IMR-90 (cell line): ENCODE data around the gene SLC6A20. TPM values are rescaled to one million over a fixed set of nuclear protein-coding genes. Genes with fewer than 3 reads are reported as not detected.

Experiments used
- ATAC-seq: fragments of 200-7000 bp; cut with Tn5 transposase; 2 replicates; pipeline ENCODE4 v1.9.1; 2020; ENCODE audit warnings: low read depth, mild to moderate bottlenecking, moderate library complexity
- BruUV-seq: library from RNA; stranded (reverse); fragments of 400-500 nt; replicated peaks from 2 replicates; lab custom pipeline; 2021; lab: Mats Ljungman, UMichigan
- CTCF ChIA-PET: fragments of 300-600 bp; formaldehyde crosslinking; extraction: SDS; loops from one replicate; lab custom pipeline; 2021; ENCODE audit warnings: antibody characterized with exemption; lab: Yijun Ruan, JAX
- POLR2A ChIA-PET: fragments of 300-600 bp; sonication (Branson Sonifier 250); formaldehyde crosslinking; loops from one replicate; lab custom pipeline; 2022; ENCODE audit warnings: antibody characterized with exemption; ENCODE audit not compliant: unreplicated experiment; lab: Charles Lee
- DNase-seq: peaks from one replicate; pipeline ENCODE4 v3.0.0; 2013
- H2AFZ ChIP-seq: replicated peaks from 2 replicates; pipeline ENCODE3; 2013; ENCODE audit warnings: low read length, mild to moderate bottlenecking; ENCODE audit not compliant: poor library complexity
- H2AK5ac ChIP-seq: 2 replicates; pipeline ENCODE4 v1.6.1; 2013; ENCODE audit warnings: low read depth, low read length, inconsistent platforms
- H2AK9ac ChIP-seq: replicated peaks from 2 replicates; pipeline ENCODE3; 2013; ENCODE audit warnings: mild to moderate bottlenecking, low read depth, low read length, moderate library complexity; ENCODE audit not compliant: poor library complexity
- H2BK120ac ChIP-seq: 2 replicates; pipeline ENCODE4 v1.6.1; 2013; ENCODE audit warnings: low read depth, low read length, inconsistent platforms
- H2BK15ac ChIP-seq: 3 replicates; pipeline ENCODE4 v1.6.1; 2013; ENCODE audit warnings: low read depth, low read length, inconsistent platforms
- H2BK20ac ChIP-seq: 2 replicates; pipeline ENCODE4 v1.6.1; 2013; ENCODE audit warnings: low read depth, mild to moderate bottlenecking, inconsistent platforms, low read length, moderate library complexity
- H2BK5ac ChIP-seq: 2 replicates; pipeline ENCODE4 v1.6.1; 2013; ENCODE audit warnings: mild to moderate bottlenecking, low read depth, low read length, inconsistent platforms; ENCODE audit not compliant: poor library complexity, severe bottlenecking
- H3K14ac ChIP-seq: replicated peaks from 2 replicates; pipeline ENCODE4 v1.6.1; 2013; ENCODE audit warnings: low read depth, low read length, inconsistent platforms
- H3K18ac ChIP-seq: 2 replicates; pipeline ENCODE4 v1.6.1; 2013; ENCODE audit warnings: low read depth, low read length, control low read depth
- H3K23ac ChIP-seq: 2 replicates; pipeline ENCODE4 v1.6.1; 2013; ENCODE audit warnings: low read depth, low read length, inconsistent platforms
- H3K27ac ChIP-seq: 2 replicates; pipeline ENCODE4 v1.5.1; 2013; ENCODE audit warnings: mild to moderate bottlenecking, control low read depth, low read length; ENCODE audit not compliant: insufficient read depth
- H3K27me3 ChIP-seq: 2 replicates; pipeline ENCODE4 v1.6.1; 2013; ENCODE audit warnings: low read length; ENCODE audit not compliant: control insufficient read depth, insufficient read depth
- H3K36me3 ChIP-seq: 2 replicates; pipeline ENCODE4 v1.6.1; 2013; ENCODE audit warnings: low read length, mixed read lengths; ENCODE audit not compliant: control insufficient read depth, insufficient read depth
- H3K4ac ChIP-seq: 2 replicates; pipeline ENCODE4 v1.6.1; 2013; ENCODE audit warnings: low read depth, low read length, inconsistent platforms
- H3K4me1 ChIP-seq: 2 replicates; pipeline ENCODE4 v1.6.1; 2013; ENCODE audit warnings: low read length, mixed read lengths; ENCODE audit not compliant: control insufficient read depth, insufficient read depth
- H3K4me2 ChIP-seq: 2 replicates; pipeline ENCODE4 v1.6.1; 2013; ENCODE audit warnings: low read depth, mild to moderate bottlenecking, control low read depth, low read length, moderate library complexity
- H3K4me3 ChIP-seq: 2 replicates; pipeline ENCODE4 v1.5.1; 2013; ENCODE audit warnings: low read depth, mild to moderate bottlenecking, control low read depth, low read length, moderate library complexity; ENCODE audit not compliant: insufficient read depth
- H3K56ac ChIP-seq: 2 replicates; pipeline ENCODE4 v1.6.1; 2013; ENCODE audit warnings: low read length, inconsistent platforms; ENCODE audit not compliant: insufficient read depth; ENCODE audit errors: extremely low read depth
- H3K79me1 ChIP-seq, 2 experiments: 2 replicates each; pipeline ENCODE4 v1.6.1; 2013; ENCODE audit warnings: low read length in 2 of 2, inconsistent platforms in 1 of 2, low read depth in 1 of 2
- H3K9ac ChIP-seq: 2 replicates; pipeline ENCODE4 v1.6.1; 2013; ENCODE audit warnings: low read depth, low read length, control low read depth
- H3K9me1 ChIP-seq: 2 replicates; pipeline ENCODE4 v1.6.1; 2013; ENCODE audit warnings: low read length, inconsistent platforms; ENCODE audit not compliant: insufficient read depth
- H3K9me3 ChIP-seq: 2 replicates; pipeline ENCODE4 v1.6.1; 2013; ENCODE audit warnings: low read length; ENCODE audit not compliant: control insufficient read depth, insufficient read depth
- H4K20me1 ChIP-seq: 2 replicates; pipeline ENCODE4 v1.6.1; 2013; ENCODE audit warnings: low read length, inconsistent platforms; ENCODE audit not compliant: insufficient read depth
- H4K5ac ChIP-seq: 2 replicates; pipeline ENCODE4 v1.6.1; 2013; ENCODE audit warnings: mild to moderate bottlenecking, low read depth, low read length, control low read depth
- H4K8ac ChIP-seq, 2 experiments: 2 replicates each; pipeline ENCODE4 v1.6.1; 2013; ENCODE audit warnings: low read depth in 2 of 2, low read length in 2 of 2, control low read depth in 1 of 2, inconsistent platforms in 1 of 2
- H4K91ac ChIP-seq: 2 replicates; pipeline ENCODE4 v1.6.1; 2013; ENCODE audit warnings: low read depth, low read length, inconsistent platforms; ENCODE audit not compliant: insufficient read depth
- BHLHE40 ChIP-seq: fragments of 150-350 bp; IDR thresholded peaks from 2 replicates; pipeline ENCODE4 v1.6.1; 2016; ENCODE audit warnings: mild to moderate bottlenecking, low read depth, low read length
- CEBPB ChIP-seq: IDR thresholded peaks from 2 replicates; pipeline ENCODE4 v1.6.1; 2012; ENCODE audit warnings: low read depth, low read length, improper control_type of control experiment
- CHD1 ChIP-seq: IDR thresholded peaks from 2 replicates; pipeline ENCODE4 v1.6.1; 2012; ENCODE audit warnings: low read depth, low read length, improper control_type of control experiment
- CTCF ChIP-seq: conservative IDR thresholded peaks from 2 replicates; pipeline ENCODE4 v1.5.1; 2012; ENCODE audit warnings: mild to moderate bottlenecking, low read depth, low read length, improper control_type of control experiment
- ELK1 ChIP-seq: fragments of 150-350 bp; IDR thresholded peaks from 2 replicates; pipeline ENCODE4 v1.6.1; 2016; ENCODE audit warnings: low read depth, mild to moderate bottlenecking, low read length, moderate library complexity, borderline replicate concordance
- FOS ChIP-seq: fragments of 150-350 bp; IDR thresholded peaks from 2 replicates; pipeline ENCODE4 v1.6.1; 2016; ENCODE audit warnings: low read depth, low read length
- MAFK ChIP-seq: IDR thresholded peaks from 2 replicates; pipeline ENCODE4 v1.6.1; 2012; ENCODE audit warnings: low read depth, low read length, improper control_type of control experiment
- MAZ ChIP-seq: IDR thresholded peaks from 2 replicates; pipeline ENCODE4 v1.6.1; 2012; ENCODE audit warnings: low read depth, mild to moderate bottlenecking, low read length, improper control_type of control experiment, moderate library complexity, borderline replicate concordance
- MXI1 ChIP-seq: IDR thresholded peaks from 2 replicates; pipeline ENCODE4 v1.6.1; 2012; ENCODE audit warnings: low read depth, mild to moderate bottlenecking, low read length, moderate library complexity, borderline replicate concordance
- NFE2L2 ChIP-seq: fragments of 150-350 bp; IDR thresholded peaks from 2 replicates; pipeline ENCODE4 v1.6.1; 2016; ENCODE audit warnings: low read depth, mild to moderate bottlenecking, low read length
- POLR2A ChIP-seq: IDR thresholded peaks from 2 replicates; pipeline ENCODE4 v1.6.1; 2012; ENCODE audit warnings: mild to moderate bottlenecking, low read depth, low read length
- RAD21 ChIP-seq: IDR thresholded peaks from 2 replicates; pipeline ENCODE4 v1.6.1; 2012; ENCODE audit warnings: low read length, improper control_type of control experiment
- RCOR1 ChIP-seq: IDR thresholded peaks from 2 replicates; pipeline ENCODE4 v1.6.1; 2012; ENCODE audit warnings: mild to moderate bottlenecking, low read length, improper control_type of control experiment; ENCODE audit not compliant: insufficient replicate concordance
- RFX5 ChIP-seq: IDR thresholded peaks from 2 replicates; pipeline ENCODE4 v1.8.0; 2012; ENCODE audit warnings: low read depth, mild to moderate bottlenecking, low read length, moderate library complexity
- SMC3 ChIP-seq: fragments of 150-350 bp; IDR thresholded peaks from 2 replicates; pipeline ENCODE4 v1.6.1; 2016; ENCODE audit warnings: low read depth, mild to moderate bottlenecking, antibody characterized with exemption, low read length, moderate library complexity
- WGBS, 2 experiments: methylation state at CpG; one replicate each; pipeline versions ENCODE4 v1.1.5 to v1.1.7; 2013; ENCODE audit warnings: missing lambda C conversion rate in 2 of 2; ENCODE audit not compliant: insufficient read length in 1 of 2; ENCODE audit errors: extremely low coverage in 2 of 2; 5-methylcytosine and 5-hydroxymethylcytosine counted together
- dilution Hi-C: fragments of 300-500 bp; cut with HindIII; formaldehyde crosslinking; loops from one replicate; pipeline ENCODE4 v1.14.3; 2018; ENCODE audit warnings: low sequenced_read_pairs; ENCODE audit not compliant: unreplicated experiment
- in situ Hi-C: fragments of 300-500 bp; cut with MboI; formaldehyde crosslinking; loops from 3 replicates; pipeline ENCODE4 v1.14.3; 2019; ENCODE audit warnings: low sequenced_read_pairs, inconsistent platforms, mixed read lengths
- intact Hi-C: fragments of 100-400 bp; cut with micrococcal nuclease; formaldehyde crosslinking; loops from 2 replicates; pipeline ENCODE4 v1.10.0; 2022
- polyA plus RNA-seq, 3 experiments: library from polyadenylated mRNA; depleted of rRNA; stranded (reverse); fragments of >200 nt; gene quantifications; 2 replicates each; pipeline ENCODE4 v1.2.3, GENCODE V29; 2012; ENCODE audit warnings: low replicate concordance in 1 of 3
- total RNA-seq: library from RNA; depleted of rRNA; stranded (reverse); fragments of >200 nt; gene quantifications from 2 replicates; pipeline ENCODE4 v1.2.3, GENCODE V29; 2012
- TF ChIP-seq, protein P1 (sequence below): fragments of 150-350 bp; IDR thresholded peaks from 2 replicates; pipeline ENCODE4 v1.6.1; 2017; ENCODE audit warnings: mild to moderate bottlenecking, antibody characterized with exemption, low read length, low read depth

The SLC6A20 gene
- total and polyA plus RNA-seq, 2 of the 4 experiments (the other 2 are of a cell fraction), result not detected

- Histone ChIP-seq H3K9me1 (no peaks in the 10 kb centered on the region), H2BK5ac (no peak overlapping the region), H2AK5ac (no peak overlapping the region), H2BK20ac (no peak overlapping the region), H3K4me1 (no peaks in the 10 kb centered on the region), H2AFZ (no peak overlapping the region), H3K23ac (no peak overlapping the region), H2AK9ac (no peak overlapping the region), H3K27ac (no peak overlapping the region), H4K8ac (no peak overlapping the region), H3K14ac (no peak overlapping the region), H3K27me3 (peaks cover 11% of the 10 kb centered on the region), H3K79me1 (no peaks in the 10 kb centered on the region), H2BK15ac (no peak overlapping the region), H3K4me2 (no peak overlapping the region), H4K20me1 (no peaks in the 10 kb centered on the region), H4K5ac (no peak overlapping the region), H3K56ac (no peak overlapping the region), H2BK120ac (no peak overlapping the region), H4K91ac (no peak overlapping the region), H3K9ac (no peak overlapping the region), H3K9me3 (no peaks in the 10 kb centered on the region), H3K36me3 (no peaks in the 10 kb centered on the region), H3K4me3 (no peak overlapping the region), H3K4ac (no peak overlapping the region), H3K18ac (no peak overlapping the region)
- DNase-seq, result no peak
- no peak for ATAC-seq
- dilution Hi-C loops, result no loop called here
- ChIA-PET CTCF (no interaction called here), POLR2A (no interaction called here)
- WGBS, 2 experiments, result no CpG with 5 or more reads among the region's 16 CpGs
- in situ Hi-C loops, result no loop called here
- TF ChIP-seq NFE2L2, result no peak
- TF ChIP-seq MAZ, result no peak
- TF ChIP-seq MAFK, result no peak
- no peak for TF ChIP-seq FOS
- no peak for TF ChIP-seq RAD21
- no peak for TF ChIP-seq POLR2A
- TF ChIP-seq RFX5, result no peak
- TF ChIP-seq BHLHE40, result no peak
- no peak for TF ChIP-seq MXI1
- no peak for TF ChIP-seq RCOR1
- no peak for TF ChIP-seq CTCF
- TF ChIP-seq CHD1, result no peak
- TF ChIP-seq CEBPB, result no peak
- TF ChIP-seq, protein P1, sequence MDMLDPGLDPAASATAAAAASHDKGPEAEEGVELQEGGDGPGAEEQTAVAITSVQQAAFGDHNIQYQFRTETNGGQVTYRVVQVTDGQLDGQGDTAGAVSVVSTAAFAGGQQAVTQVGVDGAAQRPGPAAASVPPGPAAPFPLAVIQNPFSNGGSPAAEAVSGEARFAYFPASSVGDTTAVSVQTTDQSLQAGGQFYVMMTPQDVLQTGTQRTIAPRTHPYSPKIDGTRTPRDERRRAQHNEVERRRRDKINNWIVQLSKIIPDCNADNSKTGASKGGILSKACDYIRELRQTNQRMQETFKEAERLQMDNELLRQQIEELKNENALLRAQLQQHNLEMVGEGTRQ, result no peak
- TF ChIP-seq ELK1, result no peak
- TF ChIP-seq SMC3, result no peak
- no TSS peak for BruUV-seq
- intact Hi-C loops, result no loop called here
These were observed 37.5 kb downstream of the SLC6A20 start for GRCh38 chr3:45758871-45759270.
